HCT116 (cell line): ENCODE data around the gene SMAGP.

Experiments used
- CTCF ChIP-seq, 3 experiments: fragments of 200-600 bp in 1 of 3; sonication (generic) in 1 of 3; IDR thresholded peaks in 2 of 3; conservative IDR thresholded peaks in 1 of 3; 2 replicates each; pipeline ENCODE4 v1.5.1; 2012 to 2017; ENCODE audit warnings: low read depth in 2 of 3, low read length in 2 of 3, antibody characterized with exemption in 1 of 3, borderline replicate concordance in 1 of 3, control low read depth in 1 of 3, mild to moderate bottlenecking in 1 of 3, mixed read lengths in 1 of 3, mixed run types in 1 of 3, moderate library complexity in 1 of 3; ENCODE audit not compliant: insufficient read depth in 1 of 3
- ELF1 ChIP-seq: IDR thresholded peaks from 2 replicates; pipeline ENCODE4 v1.6.1; 2012; ENCODE audit warnings: low read depth, borderline replicate concordance
- EZH2 ChIP-seq: fragments of 200-600 bp; sonication (generic); IDR thresholded peaks from 2 replicates; pipeline ENCODE4 v1.6.1; 2017; ENCODE audit warnings: antibody characterized with exemption, mixed run types
- EZH2phosphoT487 ChIP-seq: fragments of 200-600 bp; IDR thresholded peaks from 2 replicates; pipeline ENCODE4 v1.6.1; 2018; ENCODE audit warnings: antibody characterized with exemption, borderline replicate concordance
- MAX ChIP-seq: IDR thresholded peaks from 2 replicates; pipeline ENCODE4 v1.6.1; 2012
- POLR2A ChIP-seq: IDR thresholded peaks from 2 replicates; pipeline ENCODE4 v1.7.0; 2011; ENCODE audit warnings: borderline replicate concordance; ENCODE audit not compliant: insufficient read depth, insufficient read length; ENCODE audit errors: extremely low read depth
- SP1 ChIP-seq: IDR thresholded peaks from 2 replicates; pipeline ENCODE4 v1.6.1; 2012; ENCODE audit warnings: low read depth
- TCF7L2 ChIP-seq: IDR thresholded peaks from 2 replicates; pipeline ENCODE4 v1.7.0; 2011; ENCODE audit warnings: borderline replicate concordance, inconsistent platforms; ENCODE audit not compliant: insufficient read depth, insufficient read length; ENCODE audit errors: extremely low read depth
- ZNF274 ChIP-seq: fragments of 200-500 bp; sonication (Bioruptor generic); IDR thresholded peaks from 2 replicates; pipeline ENCODE4 v1.6.1; 2014; ENCODE audit warnings: mild to moderate bottlenecking, low read depth, low read length, inconsistent platforms

GRCh38 chr12:51311389-51311788 lies 41.2 kb upstream of the SMAGP start:
- TF ChIP-seq SP1 (no peak), EZH2 (no peak), CTCF (IDR thresholded peaks at IDR 0.05 in 2 of 3, conservative IDR thresholded peaks at IDR 0.05 in 1 of 3; ENCODE audit: borderline replicate concordance in 1 of 3, insufficient read depth in 1 of 3, low read depth in 2 of 3, low read length in 2 of 3) (no peak), EZH2phosphoT487 (no peak), TCF7L2 (no peak), ZNF274 (no peak), POLR2A (no peak), MAX (no peak), ELF1 (no peak)
